ENCODE results near the gene COL4A2.

Gene COL4A2

GRCh38 chr13:110343241-110343865, 36.3 kb downstream of the COL4A2 start:
- Histone ChIP-seq H3K36me3 (replicated peaks; ENCODE audit: insufficient read depth, low read length) (no peaks in the 10 kb centered on the region), H3K27me3 (replicated peaks; ENCODE audit: insufficient read depth, low read length) (no peaks in the 10 kb centered on the region), H3K9ac (ENCODE audit: low read length) (no peak overlapping the region), H3K9me3 (replicated peaks; ENCODE audit: insufficient read depth, low read length) (no peaks in the 10 kb centered on the region), H3F3A (ENCODE audit: insufficient read depth, low read length) (no peaks in the 10 kb centered on the region), H3K9me2 (replicated peaks; ENCODE audit: insufficient read depth, low read length) (no peaks in the 10 kb centered on the region), H4K20me1 (ENCODE audit: insufficient read depth, low read length) (no peaks in the 10 kb centered on the region), H2AFZ (ENCODE audit: low read length) (no peak overlapping the region), H3K4me1 (ENCODE audit: low read length) (no peaks in the 10 kb centered on the region), H3K79me2 (ENCODE audit: low read length) (no peaks in the 10 kb centered on the region), H3K27ac (ENCODE audit: low read length) (no peak overlapping the region), H3K4me3 (ENCODE audit: low read length) (no peak overlapping the region), H3K4me2 (ENCODE audit: low read depth, low read length) (no peak overlapping the region)
- no peak for TF ChIP-seq CTCF (IDR thresholded peaks at IDR 0.05; ENCODE audit: low read length)
- no peak for TF ChIP-seq EZH2 (optimal IDR thresholded peaks at IDR 0.05; ENCODE audit: low read depth, low read length)
- TF ChIP-seq EZH2phosphoT487 (IDR thresholded peaks at IDR 0.05; ENCODE audit: low read length), result no peak
- DNase-seq, result no peak

GRCh38 chr13:110344320-110344719, 37.2 kb downstream of the COL4A2 start:
- Histone ChIP-seq H3K4me3 (ENCODE audit: low read length) (no peak overlapping the region), H3K9me2 (replicated peaks; ENCODE audit: insufficient read depth, low read length) (no peaks in the 10 kb centered on the region), H3K9ac (ENCODE audit: low read length) (no peak overlapping the region), H3K79me2 (ENCODE audit: low read length) (no peaks in the 10 kb centered on the region), H2AFZ (ENCODE audit: low read length) (no peak overlapping the region), H4K20me1 (ENCODE audit: insufficient read depth, low read length) (no peaks in the 10 kb centered on the region), H3K4me1 (ENCODE audit: low read length) (no peaks in the 10 kb centered on the region), H3K36me3 (replicated peaks; ENCODE audit: insufficient read depth, low read length) (no peaks in the 10 kb centered on the region), H3K9me3 (replicated peaks; ENCODE audit: insufficient read depth, low read length) (no peaks in the 10 kb centered on the region), H3K4me2 (ENCODE audit: low read depth, low read length) (no peak overlapping the region), H3F3A (ENCODE audit: insufficient read depth, low read length) (no peaks in the 10 kb centered on the region), H3K27me3 (replicated peaks; ENCODE audit: insufficient read depth, low read length) (no peaks in the 10 kb centered on the region), H3K27ac (ENCODE audit: low read length) (no peak overlapping the region)
- TF ChIP-seq CTCF (IDR thresholded peaks at IDR 0.05; ENCODE audit: low read length) (no peak), EZH2phosphoT487 (IDR thresholded peaks at IDR 0.05; ENCODE audit: low read length) (no peak), EZH2 (optimal IDR thresholded peaks at IDR 0.05; ENCODE audit: low read depth, low read length) (no peak)
- DNase-seq, result no peak

GRCh38 chr13:110345266-110345665, 38.2 kb downstream of the COL4A2 start:
- Histone ChIP-seq H3K9ac (ENCODE audit: low read length) (no peak overlapping the region), H4K20me1 (ENCODE audit: insufficient read depth, low read length) (no peaks in the 10 kb centered on the region), H3K9me2 (replicated peaks; ENCODE audit: insufficient read depth, low read length) (no peaks in the 10 kb centered on the region), H3F3A (ENCODE audit: insufficient read depth, low read length) (no peaks in the 10 kb centered on the region), H3K4me2 (ENCODE audit: low read depth, low read length) (no peak overlapping the region), H3K79me2 (ENCODE audit: low read length) (no peaks in the 10 kb centered on the region), H3K9me3 (replicated peaks; ENCODE audit: insufficient read depth, low read length) (no peaks in the 10 kb centered on the region), H3K27ac (ENCODE audit: low read length) (no peak overlapping the region), H3K4me1 (ENCODE audit: low read length) (no peaks in the 10 kb centered on the region), H2AFZ (ENCODE audit: low read length) (no peak overlapping the region), H3K36me3 (replicated peaks; ENCODE audit: insufficient read depth, low read length) (no peaks in the 10 kb centered on the region), H3K4me3 (ENCODE audit: low read length) (no peak overlapping the region), H3K27me3 (replicated peaks; ENCODE audit: insufficient read depth, low read length) (no peaks in the 10 kb centered on the region)
- no peak for DNase-seq
- TF ChIP-seq EZH2phosphoT487 (IDR thresholded peaks at IDR 0.05; ENCODE audit: low read length) (no peak), CTCF (IDR thresholded peaks at IDR 0.05; ENCODE audit: low read length) (no peak), EZH2 (optimal IDR thresholded peaks at IDR 0.05; ENCODE audit: low read depth, low read length) (no peak)

All from MM.1S (cell line).